HG02884 (cell line): ENCODE results near the gene MED13L.

Source experiments
- ATAC-seq: cut with Tn5 transposase; IDR thresholded peaks from one replicate; pipeline ENCODE4 v1.9.1; 2021; ENCODE audit warnings: mild to moderate bottlenecking, moderate library complexity; ENCODE audit not compliant: unreplicated experiment

The MED13L gene

DNA sequence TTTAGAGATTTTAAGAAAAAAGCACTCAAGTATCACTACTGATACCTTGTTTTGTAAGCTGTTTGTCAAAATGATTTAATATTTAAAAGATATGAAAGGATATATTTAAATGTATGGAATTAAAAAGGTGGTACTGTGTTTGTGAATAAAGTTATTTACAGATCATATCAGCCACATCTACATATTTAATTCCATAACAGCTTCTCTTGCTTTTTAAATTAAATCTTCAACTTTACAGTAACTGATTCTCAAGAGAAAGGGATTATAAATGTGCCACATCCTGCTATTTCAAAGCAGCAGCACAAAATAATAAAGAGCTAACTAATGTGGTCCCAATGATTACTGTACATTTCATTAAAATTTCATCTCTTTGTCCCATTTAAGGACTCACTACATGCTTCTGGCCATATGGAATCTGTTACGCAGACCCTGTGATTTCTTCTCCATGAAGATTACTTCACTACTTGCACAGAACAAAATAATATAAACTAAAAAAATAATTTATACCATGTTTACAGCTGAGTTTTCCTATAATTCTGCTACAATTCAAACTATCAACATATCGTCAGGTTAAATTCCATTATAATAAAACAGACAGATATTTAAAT lies 117.8 kb downstream of the MED13L start:
- no peak for ATAC-seq

- no peak for ATAC-seq
Measured at GRCh38 chr12:116159175-116159574, 118.3 kb downstream of the MED13L start.

DNA sequence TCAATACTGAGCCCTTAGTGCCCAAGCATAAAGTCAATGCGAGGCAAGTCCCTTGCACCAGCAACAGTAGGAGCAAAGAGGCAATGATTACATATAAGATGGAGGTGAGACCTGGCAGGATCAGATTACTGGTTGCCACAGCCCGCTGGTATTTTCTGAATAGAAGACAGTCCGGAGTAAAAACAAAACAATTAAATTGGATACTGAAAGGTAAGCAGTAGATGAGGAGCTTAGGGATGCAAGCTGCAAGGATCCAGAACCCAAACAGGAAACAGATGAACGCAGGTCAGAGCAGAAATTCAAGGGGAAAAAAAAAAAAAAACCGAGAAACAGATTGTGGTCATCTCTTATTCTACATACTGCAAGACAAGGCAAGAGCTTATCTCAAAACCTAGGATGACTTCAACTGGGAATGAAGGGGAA lies 119.6 kb downstream of the MED13L start:
- no peak for ATAC-seq

DNA sequence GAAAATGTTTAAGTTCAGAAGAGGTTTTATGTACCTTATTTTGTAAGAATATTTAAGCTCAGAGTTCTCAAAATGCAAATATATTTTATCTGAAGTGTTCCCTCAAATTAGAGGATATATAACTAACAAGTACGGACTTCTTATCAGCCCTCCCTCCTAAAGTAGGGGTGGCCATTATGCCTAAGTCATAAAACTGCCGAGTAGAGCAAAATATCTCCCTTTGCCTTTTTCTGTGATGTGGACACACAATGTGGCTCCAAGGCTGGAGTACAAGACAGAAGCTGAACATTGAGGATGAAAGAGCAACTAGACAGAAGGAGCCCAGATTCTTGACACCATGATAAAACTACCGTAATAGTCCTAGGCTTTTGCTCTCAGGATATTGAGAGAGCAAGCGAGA lies 120.9 kb downstream of the MED13L start:
- no peak for ATAC-seq

- ATAC-seq: no peak
Measured at GRCh38 chr12:116155383-116155782, 122.1 kb downstream of the MED13L start.

GRCh38 chr12:116153983-116154382 lies 123.5 kb downstream of the MED13L start:
- no peak for ATAC-seq

GRCh38 chr12:116153113-116153512 lies 124.4 kb downstream of the MED13L start:
- ATAC-seq: no peak

GRCh38 chr12:116152268-116152667 lies 125.2 kb downstream of the MED13L start:
- ATAC-seq: no peak

DNA sequence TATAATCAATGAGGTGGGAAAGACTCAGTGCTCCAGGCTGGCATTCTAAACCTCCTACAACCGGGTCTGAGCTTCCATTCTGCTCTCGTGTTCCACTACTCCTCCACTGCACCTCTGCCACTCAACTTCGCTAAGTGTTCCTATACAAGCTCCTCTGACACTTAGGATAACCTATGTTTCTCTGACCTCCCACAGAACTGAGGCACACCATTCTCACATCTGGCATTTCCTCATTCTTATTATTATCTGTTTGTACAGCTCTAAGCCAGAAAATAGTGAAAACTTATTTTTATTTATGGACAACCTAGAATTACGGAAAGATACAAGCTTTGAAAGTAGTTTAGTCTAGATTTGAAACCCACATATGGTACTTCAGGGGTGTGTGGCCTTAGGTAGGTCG lies 127.0 kb downstream of the MED13L start:
- ATAC-seq: no peak

GRCh38 chr12:116150001-116150400 lies 127.5 kb downstream of the MED13L start:
- no peak for ATAC-seq

DNA sequence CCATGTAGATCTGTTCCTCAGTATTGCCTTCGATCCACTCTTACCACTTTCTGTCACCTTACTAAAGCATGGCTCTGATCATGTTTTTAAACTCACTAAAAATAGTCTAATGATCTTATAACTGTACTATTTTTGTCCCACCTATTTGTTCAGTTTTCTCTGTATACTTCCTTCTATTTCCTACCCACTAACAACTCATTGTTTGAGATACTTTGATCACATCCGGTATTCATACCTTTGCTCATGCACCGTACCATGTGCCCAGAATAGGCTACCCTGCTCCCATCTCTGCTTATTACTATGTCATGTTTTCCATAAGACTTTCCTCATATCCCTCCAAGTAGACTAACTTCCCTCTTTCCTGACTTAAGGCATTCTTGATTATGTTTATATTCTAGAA lies 128.6 kb downstream of the MED13L start:
- ATAC-seq: no peak

- no peak for ATAC-seq
Measured at GRCh38 chr12:116146386-116146785, 131.1 kb downstream of the MED13L start.

DNA sequence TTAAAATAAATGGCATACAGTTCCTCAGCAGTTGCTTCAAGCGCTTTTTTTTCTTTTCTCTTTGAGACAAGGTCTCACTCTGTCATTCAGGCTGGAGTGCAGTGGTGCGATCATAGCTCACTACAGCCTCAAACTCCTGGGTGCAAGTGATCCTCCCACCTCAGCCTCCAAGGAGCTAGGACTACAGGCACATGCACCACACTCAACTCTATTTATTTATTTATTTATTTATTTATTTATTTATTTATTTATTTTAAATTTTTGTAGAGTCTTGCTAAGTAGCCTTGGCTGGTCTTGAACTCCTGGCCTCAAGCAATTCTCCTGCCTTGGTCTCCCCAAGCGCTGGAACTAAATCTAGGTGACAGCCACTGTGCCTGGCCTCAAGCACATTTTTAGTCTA lies 132.0 kb downstream of the MED13L start:
- ATAC-seq: no peak

- ATAC-seq: no peak
Measured at GRCh38 chr12:116144384-116144783, 133.1 kb downstream of the MED13L start.

- ATAC-seq: no peak
Measured at GRCh38 chr12:116143909-116144308, 133.6 kb downstream of the MED13L start.

DNA sequence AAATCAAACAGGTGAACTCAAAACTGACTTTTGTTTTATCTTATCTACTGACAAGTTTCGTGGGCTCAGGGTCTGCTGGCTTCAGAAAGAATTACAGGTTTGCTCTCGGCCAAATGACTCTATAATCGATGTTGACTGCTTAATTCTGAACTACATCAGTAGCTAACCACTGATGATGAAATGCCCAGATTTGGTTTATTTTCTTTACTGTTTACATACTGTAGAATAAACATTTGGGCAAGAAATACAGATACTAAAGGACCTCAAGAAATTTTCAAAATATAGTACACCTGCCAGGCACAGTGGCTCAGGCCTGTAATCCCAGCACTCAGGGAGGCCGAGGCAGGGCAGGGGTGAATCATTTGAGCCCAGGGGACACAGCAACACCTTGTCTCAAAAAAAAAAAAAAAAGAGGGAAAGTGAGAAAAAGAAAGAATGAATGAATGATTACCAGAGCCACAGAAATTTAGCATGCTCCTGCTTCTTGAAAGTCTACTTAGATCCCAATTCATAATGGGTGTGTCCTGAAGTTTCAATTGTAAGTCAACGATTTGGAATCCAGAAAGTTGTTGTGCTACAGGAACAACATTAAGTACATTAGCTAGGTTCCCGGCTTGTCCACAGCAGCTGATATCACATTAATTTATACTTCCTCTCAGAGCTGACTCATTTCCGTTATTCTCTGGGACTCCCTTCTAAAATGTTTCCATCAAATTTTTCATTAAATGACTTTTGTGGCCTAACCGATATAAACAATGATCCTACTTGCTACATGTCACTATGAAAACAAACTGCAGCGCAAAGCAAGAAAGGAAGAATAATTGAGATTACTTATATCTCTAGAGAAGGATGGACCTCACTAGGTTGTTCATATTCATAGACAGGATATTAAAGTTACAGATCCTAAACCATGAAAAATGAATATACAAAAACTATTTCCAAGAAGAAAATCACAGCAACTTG lies 134.3 kb downstream of the MED13L start:
- ATAC-seq: no peak

- ATAC-seq: no peak
Measured at GRCh38 chr12:116141833-116142162, 135.7 kb downstream of the MED13L start.

DNA sequence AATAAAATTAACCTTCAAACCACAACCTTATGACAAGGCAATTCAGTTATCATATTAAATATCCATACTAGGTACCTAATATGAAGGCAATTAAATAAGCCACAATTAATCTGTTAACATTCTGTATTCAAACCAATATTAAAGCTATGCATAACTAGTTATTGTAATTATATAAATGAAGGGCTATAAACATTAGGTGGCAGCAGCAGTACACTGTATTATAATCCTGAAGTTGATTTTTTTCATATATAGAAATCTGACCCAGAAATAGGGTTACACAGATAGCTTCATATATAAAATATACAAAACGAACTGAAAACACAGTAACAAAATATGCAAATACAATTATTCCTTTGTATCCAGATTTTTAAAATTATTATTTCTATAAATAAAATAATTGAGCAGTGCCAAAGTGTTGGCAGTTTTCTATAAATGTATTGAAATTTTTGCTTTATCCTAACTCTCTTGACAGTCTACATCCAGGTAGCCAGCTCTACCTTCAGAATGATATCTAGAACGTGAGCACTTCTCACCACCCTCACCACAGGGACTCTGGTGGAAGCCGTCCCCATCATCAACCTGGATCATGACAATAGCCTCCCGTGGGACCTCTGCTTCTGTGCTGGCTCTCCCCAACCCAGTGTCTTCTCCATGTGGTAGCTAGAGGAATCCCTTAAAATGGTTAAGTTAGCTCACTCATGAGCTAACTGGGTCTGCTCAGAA lies 136.2 kb downstream of the MED13L start:
- ATAC-seq: no peak

DNA sequence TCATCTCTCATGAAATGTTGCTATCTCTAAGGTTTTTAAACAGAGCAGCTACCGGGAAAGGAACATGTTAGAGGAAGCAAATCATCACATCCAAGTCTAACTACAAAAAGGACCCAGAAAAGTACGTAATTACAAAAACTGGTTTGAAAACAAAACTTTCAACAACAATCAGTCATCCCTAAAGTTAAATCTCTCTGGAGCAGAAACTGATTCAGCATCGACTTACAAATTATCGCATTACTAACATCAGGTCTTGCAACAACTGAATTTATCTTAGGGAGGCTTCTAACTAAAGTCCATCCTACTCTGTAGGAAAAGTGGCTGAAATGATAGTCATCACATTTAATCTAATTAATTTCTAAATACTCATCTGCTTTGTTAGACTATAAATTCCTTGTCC lies 137.0 kb downstream of the MED13L start:
- ATAC-seq: no peak

- ATAC-seq: no peak
Measured at GRCh38 chr12:116138781-116139180, 138.7 kb downstream of the MED13L start.

DNA sequence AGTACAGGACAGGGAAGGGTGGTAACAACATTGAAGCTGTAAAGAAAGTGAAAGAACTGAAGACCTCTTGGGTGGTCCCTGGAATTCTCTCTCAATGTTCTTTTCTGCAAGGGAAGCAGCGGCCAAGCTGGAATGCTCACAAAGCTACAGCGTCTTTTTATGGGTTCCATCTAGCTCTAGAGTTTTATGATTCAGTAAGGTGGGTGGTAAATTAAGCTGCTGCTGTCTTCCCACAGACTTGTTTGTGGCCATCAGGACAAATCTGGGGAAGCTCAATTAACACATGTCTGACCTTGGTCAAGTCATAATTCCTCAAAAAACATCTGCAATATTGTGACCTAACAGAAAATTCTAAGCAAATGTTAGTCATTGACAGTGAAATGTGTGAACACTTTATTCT lies 139.1 kb downstream of the MED13L start:
- ATAC-seq: no peak

DNA sequence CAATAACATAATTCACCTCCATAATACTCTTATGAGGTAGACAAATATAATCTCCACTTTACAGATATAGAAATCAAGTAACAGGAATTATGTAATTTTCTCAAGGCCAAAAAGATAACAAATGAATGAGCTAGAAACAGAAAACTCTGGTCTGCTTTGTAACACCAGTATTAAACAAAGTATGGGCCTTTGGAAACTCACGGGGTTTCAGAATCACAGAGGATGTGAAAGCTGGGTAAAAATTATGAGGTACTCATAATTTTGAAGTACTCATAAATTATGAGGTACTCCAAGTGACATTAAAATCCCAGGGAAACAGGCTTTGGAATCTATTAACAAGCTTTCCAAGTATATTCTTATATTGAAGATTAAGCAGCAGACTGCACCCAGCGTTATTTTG lies 140.2 kb downstream of the MED13L start:
- ATAC-seq: no peak
